Sigmoid colon (tissue), 7 donors: ENCODE data around the gene SEC11C. TPM values are rescaled to one million over a fixed set of nuclear protein-coding genes. Genes with fewer than 3 reads are reported as not detected.

Experiments
- DNase-seq: peaks from one replicate; pipeline ENCODE4 v3.0.0-alpha.2; 2019
- H3K27ac ChIP-seq, 4 donors: fragments of 200-600 bp; sonication (generic); one replicate each; pipeline ENCODE4 v1.5.1; 2016 to 2019; ENCODE audit warnings: mild to moderate bottlenecking in 1 of 4
- H3K27me3 ChIP-seq, 3 donors: fragments of 200-600 bp; sonication (generic); one replicate each; pipeline ENCODE4 v1.5.1; 2019; ENCODE audit warnings: mild to moderate bottlenecking in 1 of 3
- H3K36me3 ChIP-seq, 4 donors: fragments of 200-600 bp; sonication (generic); one replicate each; pipeline ENCODE4 v1.5.1; 2016 to 2019
- H3K4me1 ChIP-seq, 4 donors: fragments of 200-600 bp; sonication (generic); one replicate each; pipeline ENCODE4 v1.5.1; 2017 to 2019
- H3K4me3 ChIP-seq, 4 donors: fragments of 200-600 bp; sonication (generic); one replicate each; pipeline ENCODE4 v1.5.1; 2017 to 2019; ENCODE audit warnings: mild to moderate bottlenecking in 2 of 4, moderate library complexity in 1 of 4
- H3K9me3 ChIP-seq, 4 donors: fragments of 200-600 bp in 3 of 4; sonication (generic) in 3 of 4; one replicate each; pipeline versions ENCODE4 v1.5.1 to v1.6.1; 2013 to 2019
- EP300 ChIP-seq, 4 donors: sonication (generic); formaldehyde crosslinking; IDR thresholded peaks; one replicate each; pipeline ENCODE4 v1.6.1; 2017; ENCODE audit warnings: antibody characterized with exemption in 4 of 4
- POLR2A ChIP-seq, 2 donors: fragments of 450-650 bp; IDR thresholded peaks; one replicate each; pipeline ENCODE4 v1.6.1; 2016; ENCODE audit warnings: antibody characterized with exemption in 2 of 2, mild to moderate bottlenecking in 2 of 2, moderate library complexity in 2 of 2
- POLR2AphosphoS5 ChIP-seq, 4 donors: sonication (generic); formaldehyde crosslinking; IDR thresholded peaks; one replicate each; pipeline ENCODE4 v1.6.1; 2017; ENCODE audit warnings: antibody characterized with exemption in 4 of 4
- WGBS, 2 donors: extraction: QIAGEN DNeasy Blood & Tissue Kit; methylation state at CpG; one replicate each; pipeline ENCODE4 v1.1.7; 2013; 5-methylcytosine and 5-hydroxymethylcytosine counted together
- intact Hi-C: fragments of 100-400 bp; cut with DNase I; formaldehyde crosslinking; loops from one replicate; pipeline ENCODE4 v1.15.1; 2023
- polyA plus RNA-seq, 3 donors: library from polyadenylated mRNA; stranded (reverse); fragments of 200-250 nt; gene quantifications; one replicate each; pipeline ENCODE4 v1.2.3, GENCODE V29; 2013
- total RNA-seq, 4 donors: library from RNA; depleted of rRNA; stranded (reverse); fragments of >200 nt; gene quantifications; one replicate each; pipeline ENCODE4 v1.1.0, GENCODE V29; 2016
- TF ChIP-seq, protein P1 (sequence below), 4 experiments: fragments of 450-650 bp in 3 of 4; fragments of 200-600 bp in 1 of 4; IDR thresholded peaks; one replicate each; pipeline ENCODE4 v1.5.1; 2016 to 2019; ENCODE audit warnings: antibody characterized with exemption in 4 of 4, mild to moderate bottlenecking in 3 of 4, moderate library complexity in 2 of 4
- donor health status: healthy with polysubstance abuse.
- donor health status: Bipolar disorder and iron deficiency.
- donor health status: healthy.

SEC11C gene
- total RNA-seq: 10 to 100 TPM in 3 of 4 donors, 1 to 10 TPM in 1; 9.4 to 51.7 (median 30.8) TPM
- 10 to 100 TPM; 39.5 to 95.0 (median 46.8) TPM for polyA plus RNA-seq

DNA sequence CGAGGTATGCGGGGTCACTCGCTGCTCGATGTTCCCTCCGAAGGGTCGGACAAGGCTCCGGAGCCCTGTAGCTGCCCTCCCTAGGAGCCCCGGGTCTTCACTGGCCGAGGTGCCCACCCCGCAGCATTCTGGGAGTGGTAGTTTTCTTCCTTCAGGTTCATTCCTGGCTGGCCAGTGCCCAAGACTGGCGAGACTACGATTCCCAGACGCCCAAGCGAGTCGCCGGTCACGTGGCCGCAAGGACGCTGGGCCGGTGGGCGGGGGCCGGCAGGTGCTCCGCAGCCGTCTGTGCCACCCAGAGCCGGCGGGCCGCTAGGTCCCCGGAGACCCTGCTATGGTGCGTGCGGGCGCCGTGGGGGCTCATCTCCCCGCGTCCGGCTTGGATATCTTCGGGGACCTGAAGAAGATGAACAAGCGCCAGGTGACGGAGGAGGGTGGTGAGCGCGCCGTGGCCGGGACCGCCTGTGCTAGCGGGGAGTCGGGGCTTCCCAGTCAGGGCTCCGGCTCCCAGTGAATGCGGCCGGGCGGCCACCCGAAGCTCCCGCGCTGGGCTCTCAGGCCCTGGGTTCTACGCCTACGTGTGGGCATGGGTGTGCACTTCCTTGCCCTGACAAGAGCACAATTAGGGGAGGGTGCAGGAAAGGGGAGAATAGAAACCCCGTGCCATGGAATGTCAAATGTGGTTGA, at the start of gene SEC11C:
Gene SEC11C (plus strand): TSS at position 270 of the 687 bp plus-strand sequence. CDS start 65 bp downstream, at position 335.
- no peaks in the 10 kb centered on the region for H3K36me3 ChIP-seq
- H3K27ac ChIP-seq: peak within 1 kb of the TSS; percentile 76 to 83 (median 78)
- no peaks in the 10 kb centered on the region for H3K9me3 ChIP-seq
- TF ChIP-seq, protein P1, sequence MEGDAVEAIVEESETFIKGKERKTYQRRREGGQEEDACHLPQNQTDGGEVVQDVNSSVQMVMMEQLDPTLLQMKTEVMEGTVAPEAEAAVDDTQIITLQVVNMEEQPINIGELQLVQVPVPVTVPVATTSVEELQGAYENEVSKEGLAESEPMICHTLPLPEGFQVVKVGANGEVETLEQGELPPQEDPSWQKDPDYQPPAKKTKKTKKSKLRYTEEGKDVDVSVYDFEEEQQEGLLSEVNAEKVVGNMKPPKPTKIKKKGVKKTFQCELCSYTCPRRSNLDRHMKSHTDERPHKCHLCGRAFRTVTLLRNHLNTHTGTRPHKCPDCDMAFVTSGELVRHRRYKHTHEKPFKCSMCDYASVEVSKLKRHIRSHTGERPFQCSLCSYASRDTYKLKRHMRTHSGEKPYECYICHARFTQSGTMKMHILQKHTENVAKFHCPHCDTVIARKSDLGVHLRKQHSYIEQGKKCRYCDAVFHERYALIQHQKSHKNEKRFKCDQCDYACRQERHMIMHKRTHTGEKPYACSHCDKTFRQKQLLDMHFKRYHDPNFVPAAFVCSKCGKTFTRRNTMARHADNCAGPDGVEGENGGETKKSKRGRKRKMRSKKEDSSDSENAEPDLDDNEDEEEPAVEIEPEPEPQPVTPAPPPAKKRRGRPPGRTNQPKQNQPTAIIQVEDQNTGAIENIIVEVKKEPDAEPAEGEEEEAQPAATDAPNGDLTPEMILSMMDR (IDR thresholded peaks at IDR 0.05): no peak
- TF ChIP-seq POLR2AphosphoS5 (IDR thresholded peaks at IDR 0.05) (peak in 3 of 4 donors; percentile 57 to 71 (median 68)), POLR2A (IDR thresholded peaks at IDR 0.05) (no peak), EP300 (IDR thresholded peaks at IDR 0.05) (no peak)
- WGBS, 2 donors: 0% methylated on average over 55 of the region's 55 CpGs
- H3K4me3 ChIP-seq: peak within 1 kb of the TSS; percentile 73 to 94 (median 81)
- H3K4me1 ChIP-seq: peaks cover 0 to 21% (median 13%) of the 10 kb centered on the region in 4 donors
- H3K27me3 ChIP-seq: no peaks in the 10 kb centered on the region
- peak; percentile 98 for DNase-seq
- intact Hi-C loops: no loop called here

DNA sequence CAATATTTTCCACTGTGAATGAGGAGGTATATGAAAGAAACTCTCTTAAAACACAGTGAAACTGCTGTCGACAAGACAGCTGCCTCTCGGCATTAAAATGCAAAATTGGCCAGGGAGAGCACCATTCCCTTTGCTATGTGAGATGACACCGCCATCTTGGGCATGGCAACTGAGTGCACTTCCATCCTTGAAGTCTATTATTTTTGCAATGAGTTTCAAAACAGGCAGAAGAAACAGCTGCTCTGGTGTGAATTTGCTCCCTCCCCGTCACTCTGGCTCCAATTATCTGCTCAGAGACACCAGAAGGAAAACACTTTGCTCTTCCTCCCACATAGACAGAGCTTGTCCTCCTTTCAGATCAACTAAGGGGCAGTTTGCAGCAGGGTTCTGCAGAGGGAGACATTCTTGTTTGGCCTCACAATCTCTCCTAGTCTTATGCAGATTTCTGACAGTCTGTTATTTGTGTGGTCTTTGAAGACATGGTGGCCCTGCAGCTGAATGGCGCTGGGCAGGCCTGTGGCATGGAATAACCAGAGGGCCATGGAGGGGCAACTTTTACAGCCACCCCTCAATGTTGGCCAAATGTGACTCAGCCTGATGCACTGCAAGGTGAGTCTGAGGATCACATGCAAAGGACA, 48.6 kb upstream of the SEC11C start:
- Histone ChIP-seq H3K9me3 (no peaks in the 10 kb centered on the region), H3K27ac (no peak overlapping the region), H3K4me3 (no peak overlapping the region), H3K4me1 (no peaks in the 10 kb centered on the region), H3K27me3 (no peaks in the 10 kb centered on the region), H3K36me3 (no peaks in the 10 kb centered on the region)
- intact Hi-C loops: no loop called here
- DNase-seq: no peak
- WGBS, 2 donors: 89 to 91% methylated on average over 5 of the region's 5 CpGs
- TF ChIP-seq EP300 (IDR thresholded peaks at IDR 0.05) (no peak), POLR2AphosphoS5 (IDR thresholded peaks at IDR 0.05) (no peak), POLR2A (IDR thresholded peaks at IDR 0.05) (no peak)
- TF ChIP-seq, protein P1 (IDR thresholded peaks at IDR 0.05): no peak

GRCh38 chr18:59093668-59094067, 46.0 kb upstream of the SEC11C start:
- H3K36me3 ChIP-seq: no peaks in the 10 kb centered on the region
- DNase-seq: no peak
- 85 to 89% methylated on average over 7 of the region's 7 CpGs for whole genome bisulfite sequencing, 2 donors
- no peak overlapping the region for H3K4me3 ChIP-seq
- H3K27me3 ChIP-seq: no peaks in the 10 kb centered on the region
- no peaks in the 10 kb centered on the region for H3K9me3 ChIP-seq
- intact Hi-C loops: no loop called here
- H3K4me1 ChIP-seq: no peaks in the 10 kb centered on the region
- no peak overlapping the region for H3K27ac ChIP-seq
- TF ChIP-seq POLR2A (IDR thresholded peaks at IDR 0.05): no peak
- TF ChIP-seq, protein P1 (IDR thresholded peaks at IDR 0.05): no peak
- no peak for TF ChIP-seq EP300 (IDR thresholded peaks at IDR 0.05)
- no peak for TF ChIP-seq POLR2AphosphoS5 (IDR thresholded peaks at IDR 0.05)

DNA sequence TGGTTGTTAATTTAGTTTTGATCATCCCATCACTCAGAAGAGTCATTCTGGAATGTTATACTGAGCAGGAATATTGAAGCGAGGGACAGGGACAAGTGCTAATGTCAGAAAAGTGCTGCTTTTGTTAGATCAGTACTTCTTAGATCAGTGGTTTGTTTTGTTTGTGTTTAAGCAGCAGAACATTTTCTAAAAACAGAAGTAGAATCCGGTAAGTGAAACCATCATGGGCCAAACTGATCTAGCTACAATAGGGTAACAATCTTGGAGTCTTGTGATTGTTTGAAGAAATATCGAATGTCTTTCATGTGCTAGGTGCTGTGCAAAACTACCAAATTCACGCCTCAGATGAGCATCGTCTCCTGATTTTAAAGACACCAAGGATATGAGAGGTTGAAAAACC, 45.1 kb upstream of the SEC11C start:
- intact Hi-C loops: no loop called here
- H3K9me3 ChIP-seq: no peaks in the 10 kb centered on the region
- WGBS, 2 donors: 89 to 90% methylated on average over 5 of the region's 5 CpGs
- no peaks in the 10 kb centered on the region for H3K4me1 ChIP-seq
- H3K27me3 ChIP-seq: no peaks in the 10 kb centered on the region
- TF ChIP-seq, protein P1 (IDR thresholded peaks at IDR 0.05): no peak
- no peak for TF ChIP-seq POLR2AphosphoS5 (IDR thresholded peaks at IDR 0.05)
- no peak for TF ChIP-seq POLR2A (IDR thresholded peaks at IDR 0.05)
- TF ChIP-seq EP300 (IDR thresholded peaks at IDR 0.05): no peak
- no peak overlapping the region for H3K27ac ChIP-seq
- no peak for DNase-seq
- H3K36me3 ChIP-seq: no peaks in the 10 kb centered on the region
- no peak overlapping the region for H3K4me3 ChIP-seq
